Measurements from ENCODE around the gene RIPPLY1.
"Not testable (repeated sequence)": the region's sequence is repeated elsewhere in the genome, so short reads cannot be mapped to it uniquely, and the experiment has no call there.

Gene RIPPLY1

GRCh38 chrX:106912864-106913263 is 9.7 kb upstream of the RIPPLY1 start:
- DNase-seq (ENCODE audit: low read depth, low spot score): no peak

GRCh38 chrX:106906361-106906760 is 3.2 kb upstream of the RIPPLY1 start:
- no peak for DNase-seq (ENCODE audit: low read depth, low spot score)

GRCh38 chrX:106905064-106905708 is 2.0 kb upstream of the RIPPLY1 start:
- DNase-seq (ENCODE audit: low read depth, low spot score): no peak

GRCh38 chrX:106903856-106904528 is 851 bp upstream of the RIPPLY1 start:
- DNase-seq (ENCODE audit: low read depth, low spot score): no peak

- no peak for DNase-seq (ENCODE audit: low read depth, low spot score)
Measured at GRCh38 chrX:106902684-106903083, 457 bp downstream of the RIPPLY1 start.

GRCh38 chrX:106901781-106902219 is 1.3 kb downstream of the RIPPLY1 start:
- DNase-seq (ENCODE audit: low read depth, low spot score): no peak

DNA sequence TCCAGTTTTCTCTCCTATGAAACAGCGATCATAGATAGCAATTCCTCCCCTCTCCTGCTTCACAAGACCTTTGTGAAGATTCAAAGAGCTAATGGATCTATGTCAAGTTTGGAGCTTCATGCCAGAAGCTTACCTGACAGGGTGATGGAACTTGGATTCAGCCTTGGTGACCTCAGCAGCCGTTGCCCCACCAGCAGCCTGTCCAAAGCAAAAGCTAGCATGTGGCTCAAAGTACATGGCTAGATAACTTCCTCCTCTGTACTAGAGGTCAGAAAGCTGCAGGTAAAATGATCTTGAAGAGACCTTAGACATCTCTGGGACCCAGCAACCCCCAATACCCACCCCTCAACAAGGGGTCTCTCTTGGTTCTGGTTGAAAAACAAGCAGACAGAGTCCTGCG is 1.8 kb downstream of the RIPPLY1 start:
- no peak for DNase-seq (ENCODE audit: low read depth, low spot score)

- DNase-seq (ENCODE audit: low read depth, low spot score): no peak
Measured at GRCh38 chrX:106899841-106900240, 3.3 kb downstream of the RIPPLY1 start.

DNA sequence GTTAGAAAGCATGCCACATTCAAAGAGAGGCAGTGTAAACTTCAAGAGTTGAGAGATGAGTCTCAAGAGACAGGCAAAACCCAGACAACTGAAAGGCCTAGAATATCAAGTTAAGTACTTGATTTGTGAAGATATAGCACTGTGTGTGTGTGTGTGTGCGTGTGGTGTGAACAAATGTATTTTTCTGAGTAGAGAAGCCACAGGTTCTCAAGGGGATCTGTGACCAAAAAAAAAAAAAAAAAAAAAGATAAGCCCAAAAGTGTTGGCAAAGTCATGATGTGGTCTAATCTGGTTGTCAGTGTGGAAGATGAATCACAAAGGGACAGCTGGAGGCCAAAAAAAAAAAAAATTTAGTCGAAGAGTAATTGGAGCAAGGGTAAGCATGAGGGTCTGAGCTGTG is 3.9 kb downstream of the RIPPLY1 start:
- no peak for DNase-seq (ENCODE audit: low read depth, low spot score)

GRCh38 chrX:106898462-106898861 is 4.7 kb downstream of the RIPPLY1 start:
- DNase-seq (ENCODE audit: low read depth, low spot score): no peak

DNA sequence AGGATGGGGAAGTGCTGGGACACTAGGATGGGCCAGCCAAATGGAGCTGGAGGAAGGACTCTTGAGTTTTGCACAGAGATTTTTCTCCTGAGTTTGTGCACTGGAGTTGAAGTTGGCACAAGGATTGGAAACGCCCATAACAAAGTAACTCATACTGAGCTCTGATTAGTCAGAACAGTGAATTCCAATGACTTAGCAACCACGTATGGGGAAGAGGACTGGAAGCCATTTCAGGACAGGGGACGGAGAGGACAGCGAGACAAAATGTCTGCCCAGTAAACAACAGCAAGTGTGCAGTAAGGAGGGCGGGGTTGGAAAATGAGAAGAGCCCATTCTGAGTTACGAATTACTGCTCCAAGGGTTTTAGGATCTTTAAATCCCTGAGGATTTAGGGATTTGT is 5.9 kb downstream of the RIPPLY1 start:
- no peak for DNase-seq (ENCODE audit: low read depth, low spot score)

DNA sequence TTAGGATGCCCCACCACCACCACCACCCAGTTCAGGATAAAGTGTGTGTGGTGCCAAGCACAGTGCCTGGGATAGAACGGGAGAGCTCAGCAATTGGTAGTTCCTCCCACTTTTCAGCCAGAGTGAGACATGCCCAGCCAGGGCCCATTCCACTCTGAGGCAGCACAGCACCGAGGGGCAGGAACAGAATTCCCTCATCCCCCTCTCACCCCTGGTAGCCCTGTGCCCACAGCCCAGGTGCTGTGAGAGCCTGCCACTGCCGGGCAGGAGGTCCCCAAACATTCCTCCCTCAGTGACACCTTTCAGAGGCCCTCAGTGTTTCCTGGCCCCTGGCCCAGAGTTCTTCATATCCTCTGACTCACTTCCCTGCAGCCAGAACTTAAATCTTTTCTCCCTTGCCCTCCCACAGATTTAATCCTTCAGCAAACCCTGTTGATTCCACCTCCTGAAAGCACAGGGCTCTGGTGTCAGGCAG is 8.1 kb downstream of the RIPPLY1 start:
- DNase-seq (ENCODE audit: low read depth, low spot score): no peak

DNA sequence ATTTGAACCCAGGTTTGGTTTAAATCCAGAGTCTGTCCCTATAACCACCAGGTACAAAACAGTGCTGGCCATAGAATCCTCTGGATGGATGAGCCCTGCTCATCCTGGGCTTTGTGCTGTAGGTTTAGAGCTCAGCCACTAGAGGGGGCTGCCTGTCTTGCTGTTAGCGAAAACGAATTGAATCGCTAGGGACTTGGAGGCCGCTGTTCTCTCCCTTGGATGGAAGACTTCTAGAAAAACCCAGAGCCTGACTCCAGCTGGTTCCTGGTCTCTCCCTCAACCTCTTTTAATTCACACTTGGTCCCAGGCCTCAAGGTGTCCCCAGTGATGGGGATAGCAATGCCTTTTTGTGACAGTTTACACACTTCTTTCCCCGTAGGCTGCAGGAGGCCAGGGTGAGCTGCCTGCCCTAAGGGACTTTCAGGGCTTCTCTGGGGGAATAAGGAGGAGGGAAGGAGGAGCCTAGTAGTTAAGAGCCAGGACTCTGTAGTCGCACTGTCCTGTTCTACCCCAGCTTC is 8.7 kb downstream of the RIPPLY1 start:
- no peak for DNase-seq (ENCODE audit: low read depth, low spot score)

GRCh38 chrX:106891762-106892460 is 11.2 kb downstream of the RIPPLY1 start:
- no peak for DNase-seq (ENCODE audit: low read depth, low spot score)

GRCh38 chrX:106889468-106889867 is 13.7 kb downstream of the RIPPLY1 start:
- DNase-seq (ENCODE audit: low read depth, low spot score): no peak

- no peak for DNase-seq (ENCODE audit: low read depth, low spot score)
Measured at GRCh38 chrX:106875151-106875550, 28.0 kb downstream of the RIPPLY1 start.

DNA sequence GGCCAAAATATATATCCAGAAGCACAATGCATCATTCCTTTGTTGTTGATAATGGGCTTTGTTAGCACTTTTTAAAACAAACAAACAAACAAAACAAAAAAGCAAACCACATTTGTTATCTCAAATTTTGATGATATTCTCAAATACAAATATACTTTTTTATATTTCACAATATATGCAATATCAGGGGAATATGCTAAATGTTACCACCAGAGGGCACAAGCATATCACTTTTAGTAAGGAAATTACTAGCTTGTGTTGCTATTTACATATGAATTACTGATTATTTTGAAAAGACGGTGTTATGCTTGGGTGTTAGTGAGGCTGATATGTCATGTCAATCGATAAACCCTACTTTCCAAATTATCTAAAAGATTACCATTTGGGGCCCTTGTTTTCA is 29.1 kb downstream of the RIPPLY1 start:
- no peak for DNase-seq (ENCODE audit: low read depth, low spot score)

GRCh38 chrX:106872796-106873195 is 30.3 kb downstream of the RIPPLY1 start:
- DNase-seq (ENCODE audit: low read depth, low spot score): not testable (repeated sequence)

GRCh38 chrX:106863697-106864096 is 39.4 kb downstream of the RIPPLY1 start:
- DNase-seq (ENCODE audit: low read depth, low spot score): no peak

- no peak for DNase-seq (ENCODE audit: low read depth, low spot score)
Measured at GRCh38 chrX:106862972-106863688, 40.0 kb downstream of the RIPPLY1 start.

Measured in activated CD4-positive, CD25-positive, alpha-beta regulatory T cell treated with anti-CD3 and anti-CD28 coated beads, Interleukin-2, amount 50 U/mL, for 16 hours (primary cell).